HEK293T (cell line): Measurements from ENCODE around the gene S1PR2.

Experiments used
- BHLHE40 ChIP-seq: fragments of 450-650 bp; IDR thresholded peaks from 2 replicates; pipeline ENCODE4 v1.6.1; 2016; ENCODE audit warnings: mild to moderate bottlenecking, moderate library complexity, borderline replicate concordance
- FOXA1 ChIP-seq: fragments of 450-650 bp; IDR thresholded peaks from 2 replicates; pipeline ENCODE4 v1.6.1; 2016; ENCODE audit warnings: mild to moderate bottlenecking
- FOXM1 ChIP-seq: fragments of 450-650 bp; IDR thresholded peaks from 2 replicates; pipeline ENCODE4 v1.6.1; 2017; ENCODE audit warnings: mild to moderate bottlenecking, borderline replicate concordance
- SUZ12 ChIP-seq: fragments of 450-650 bp; IDR thresholded peaks from 2 replicates; pipeline ENCODE4 v1.6.1; 2016; ENCODE audit warnings: mild to moderate bottlenecking

- TF ChIP-seq FOXA1 (no peak), BHLHE40 (no peak), FOXM1 (no peak), SUZ12 (no peak)
Measured at GRCh38 chr19:10222201-10222890, 8.8 kb downstream of the S1PR2 start.
